Inflammatory macrophage treated with lipopolysaccharide for 4 hours (primary cell): ENCODE results near the gene CSTB.

ENCODE experiments used
- DNase-seq: peaks from one replicate; pipeline ENCODE4 v3.0.0-alpha.2; 2020

The CSTB gene

DNA sequence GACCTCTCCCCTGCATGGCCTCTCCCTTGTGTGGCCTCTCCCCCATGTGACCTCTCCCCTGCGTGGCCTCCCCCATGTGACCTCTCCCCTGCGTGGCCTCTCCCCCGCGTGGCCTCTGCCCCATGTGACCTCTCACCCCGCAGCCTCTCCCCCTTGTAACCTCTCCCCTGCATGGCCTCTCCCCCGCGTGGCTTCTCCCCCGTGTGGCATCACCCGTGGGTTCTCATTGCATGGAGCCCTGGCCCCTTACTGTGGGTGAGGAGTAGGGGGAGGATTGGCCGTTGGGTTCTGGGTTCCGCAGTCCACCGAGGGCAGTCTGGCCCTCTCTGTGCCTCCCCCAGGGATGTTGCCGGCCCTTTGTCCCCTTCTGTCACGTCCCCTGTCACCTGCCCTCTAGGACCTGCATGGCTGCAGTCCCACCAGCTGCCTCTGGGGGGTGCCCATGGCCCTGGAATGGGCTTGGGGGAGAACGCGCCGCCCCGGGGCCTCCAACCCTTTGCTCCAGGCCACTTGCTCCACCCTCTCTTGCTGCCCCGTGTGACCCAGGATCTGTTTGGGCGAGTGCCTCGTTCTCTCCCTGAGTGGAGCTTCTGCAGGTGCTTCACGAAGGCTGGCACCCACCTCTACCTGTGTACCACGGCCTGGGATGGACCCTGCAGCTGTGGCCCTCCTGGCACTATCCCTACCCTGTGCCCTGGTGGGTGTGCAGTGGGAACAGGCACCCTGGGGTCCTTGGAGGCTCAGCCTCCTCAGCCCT lies 34.6 kb upstream of the CSTB start:
- peak; percentile 85 for DNase-seq

DNA sequence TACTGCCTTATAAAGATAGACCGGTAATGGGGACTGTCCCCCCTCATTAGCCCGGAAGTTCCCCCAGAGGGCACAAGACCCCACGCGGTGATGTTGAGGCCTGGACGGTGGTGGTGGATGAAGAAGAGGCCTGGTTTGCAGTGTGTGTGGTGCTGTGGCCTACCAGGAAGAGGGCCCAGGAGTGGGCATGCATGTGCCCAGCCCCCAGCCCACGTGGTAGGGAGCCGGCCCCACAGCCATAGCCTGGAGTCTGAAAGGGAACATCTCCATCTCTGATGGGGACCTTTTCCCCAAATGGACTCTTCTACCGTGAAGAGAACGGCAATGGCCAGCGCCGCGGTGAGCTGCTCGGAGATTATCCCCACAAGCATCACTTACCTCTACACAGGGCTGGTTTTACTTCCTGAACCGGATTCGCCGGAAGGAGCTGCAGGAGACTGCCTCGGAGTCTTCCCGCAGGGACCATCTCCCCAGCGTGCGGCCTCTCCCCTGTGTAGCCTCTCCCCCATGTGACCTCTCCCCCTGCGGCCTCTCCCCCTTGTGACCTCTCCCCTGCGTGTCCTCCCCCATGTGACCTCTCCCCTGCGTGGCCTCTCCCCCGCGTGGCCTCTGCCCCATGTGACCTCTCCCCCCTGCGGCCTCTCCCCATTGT lies 33.9 kb upstream of the CSTB start:
- no peak for DNase-seq

DNA sequence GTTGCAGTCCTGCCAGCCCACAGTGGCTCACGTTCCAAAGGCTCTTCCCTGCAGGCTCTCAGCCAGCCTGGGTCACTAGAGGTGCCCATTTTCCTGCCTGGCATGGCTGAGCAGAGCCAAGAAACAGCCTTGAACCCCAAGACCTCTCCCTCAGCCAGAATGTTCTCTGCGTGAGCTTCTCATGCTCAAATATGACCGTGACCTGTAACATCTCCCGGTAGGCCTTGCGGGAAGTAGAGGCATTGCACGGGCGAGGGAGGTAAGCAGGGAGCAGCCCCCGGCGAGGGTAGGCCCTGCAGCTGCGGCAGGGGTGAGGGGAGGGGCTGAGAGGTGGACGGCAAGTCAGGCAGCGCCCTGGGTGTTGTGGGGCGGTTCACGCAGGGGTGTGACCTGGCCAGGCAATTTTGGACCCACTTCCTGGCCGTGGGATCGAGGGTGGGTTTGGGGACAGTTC lies 33.3 kb upstream of the CSTB start:
- no peak for DNase-seq

DNA sequence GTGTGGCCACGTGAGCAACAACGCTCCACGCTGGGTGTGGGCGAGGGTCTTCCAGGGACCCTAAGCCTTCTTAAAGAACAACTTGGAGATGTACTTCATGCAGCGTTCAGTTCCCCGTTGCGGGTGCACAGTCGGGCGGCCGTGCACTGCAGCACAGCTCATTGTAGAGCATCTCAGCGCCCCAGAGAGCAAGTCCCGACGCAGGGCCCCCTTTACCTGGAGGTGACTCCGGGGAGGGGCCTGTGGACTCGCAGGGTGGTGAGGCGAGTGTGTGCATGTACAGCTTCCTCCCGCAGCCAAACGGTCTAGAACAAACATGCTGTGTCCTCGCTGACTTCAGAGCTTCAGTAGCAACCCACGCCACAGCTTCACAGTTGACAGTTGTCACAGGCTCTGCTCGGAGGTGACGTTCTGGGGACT lies 32.7 kb upstream of the CSTB start:
- DNase-seq = no peak

DNA sequence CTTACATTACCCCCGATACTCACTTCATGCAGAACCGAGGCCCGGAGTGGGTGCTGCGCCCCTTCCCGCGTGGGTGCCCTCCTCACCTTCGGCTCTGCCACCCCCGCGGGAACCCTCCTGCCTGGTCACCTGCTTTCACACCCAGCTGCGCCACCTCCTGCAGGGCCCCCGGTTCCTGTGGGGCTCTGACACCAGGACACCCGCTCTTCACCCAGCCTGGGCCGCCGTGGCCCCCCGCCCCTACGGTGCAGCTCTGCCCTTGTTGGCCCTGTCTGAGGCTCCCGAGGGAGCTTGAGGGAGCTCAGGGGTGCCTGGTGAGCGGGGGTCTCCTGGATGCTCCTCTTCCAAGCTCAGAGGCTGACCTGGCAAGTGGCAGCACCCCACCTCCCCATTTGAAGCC lies 32.3 kb upstream of the CSTB start:
- no peak for DNase-seq

DNA sequence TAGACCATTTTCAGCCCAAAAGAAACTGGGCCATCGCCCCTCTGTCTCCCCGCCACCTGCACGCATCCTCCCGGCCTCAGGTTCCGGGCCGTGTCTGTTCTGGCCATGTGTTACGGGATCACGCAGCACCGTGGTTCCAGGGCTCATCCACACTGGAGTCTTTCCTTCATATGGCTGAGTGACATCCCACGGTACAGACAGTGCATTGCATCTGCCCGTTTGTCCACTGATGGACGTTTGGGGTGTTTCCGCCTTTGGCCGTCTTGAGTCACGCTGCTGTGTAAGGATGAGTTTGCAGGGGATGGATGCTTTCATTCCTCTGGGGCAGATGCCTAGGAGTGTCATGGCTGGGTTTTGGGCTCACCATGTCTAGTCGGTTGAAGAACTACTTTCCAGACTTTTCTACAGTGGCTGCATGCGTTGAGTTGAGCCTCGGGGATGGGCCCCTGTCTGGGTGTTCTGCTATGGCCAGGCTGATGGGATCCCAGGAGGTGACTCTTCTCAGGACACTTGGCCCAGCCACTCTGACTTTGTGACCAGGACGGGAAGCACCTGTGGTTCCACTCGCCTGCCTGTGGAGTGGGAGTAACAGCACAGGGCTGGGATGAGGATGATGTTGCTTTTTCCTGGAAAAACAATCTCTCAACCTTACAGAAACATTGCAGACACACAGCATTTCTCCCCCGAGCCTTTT lies 30.1 kb upstream of the CSTB start:
- no peak for DNase-seq

DNA sequence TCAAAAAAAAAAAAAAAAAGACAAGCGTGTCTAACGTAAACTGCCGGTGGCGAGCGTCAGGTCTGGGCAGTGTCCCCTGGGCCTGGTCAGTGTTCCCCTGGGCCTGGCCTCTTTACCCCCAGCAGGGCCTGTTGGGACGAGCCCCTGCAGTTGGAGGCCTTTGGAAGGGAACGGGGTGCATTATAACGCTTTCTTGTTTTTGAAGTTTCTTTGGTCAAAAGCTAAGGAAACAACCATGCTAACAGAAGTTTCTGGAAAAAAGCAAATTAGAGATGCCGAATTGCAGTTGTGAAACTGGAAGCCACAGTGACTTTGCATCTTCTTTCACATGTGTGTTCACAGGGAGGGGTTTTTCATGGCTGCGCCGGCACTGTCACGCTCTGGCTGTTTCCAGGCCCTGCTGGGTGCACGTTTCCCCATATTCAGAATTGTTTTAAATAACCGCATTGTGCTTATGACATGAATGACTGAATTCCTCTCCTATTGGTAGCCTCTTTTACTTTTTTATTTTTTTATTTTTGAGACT lies 29.2 kb upstream of the CSTB start:
- DNase-seq = peak; percentile 93

DNA sequence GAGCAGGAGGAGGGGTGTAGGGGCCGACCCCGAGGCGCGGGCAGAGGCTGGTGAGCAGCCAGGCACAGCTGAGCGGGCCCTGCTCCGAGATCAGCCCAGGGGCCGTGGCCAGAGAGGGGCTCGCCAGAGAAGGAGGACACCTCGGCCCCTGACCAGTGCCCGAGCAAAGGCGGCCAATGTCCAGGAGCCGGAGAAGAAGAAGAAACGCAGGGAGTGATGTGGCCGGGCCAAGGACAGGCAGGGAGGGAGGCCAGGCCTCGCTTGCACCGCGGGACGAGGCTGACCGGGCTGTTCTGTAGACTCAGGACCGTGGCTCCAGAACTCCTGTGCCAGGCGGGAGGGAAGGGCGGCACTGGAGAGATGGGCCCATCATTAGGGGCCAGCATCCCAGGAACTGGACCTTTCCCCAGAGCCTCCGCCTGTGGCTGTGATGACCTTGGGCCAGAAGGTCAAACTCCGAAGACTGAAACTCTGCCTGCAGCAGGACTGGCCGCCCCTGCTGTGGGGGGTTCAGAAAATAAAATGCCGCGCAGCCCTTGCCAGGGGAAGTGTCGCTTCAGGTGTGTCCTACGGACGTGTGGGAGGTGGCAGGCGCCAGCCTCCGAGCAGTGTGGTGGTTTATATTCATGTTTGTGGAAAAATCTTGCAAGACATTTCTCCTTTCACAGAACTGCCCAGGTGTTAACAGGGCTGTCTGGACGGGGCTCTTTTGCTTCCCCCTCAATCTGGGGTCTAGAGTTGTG lies 27.6 kb upstream of the CSTB start:
- no peak for DNase-seq

DNA sequence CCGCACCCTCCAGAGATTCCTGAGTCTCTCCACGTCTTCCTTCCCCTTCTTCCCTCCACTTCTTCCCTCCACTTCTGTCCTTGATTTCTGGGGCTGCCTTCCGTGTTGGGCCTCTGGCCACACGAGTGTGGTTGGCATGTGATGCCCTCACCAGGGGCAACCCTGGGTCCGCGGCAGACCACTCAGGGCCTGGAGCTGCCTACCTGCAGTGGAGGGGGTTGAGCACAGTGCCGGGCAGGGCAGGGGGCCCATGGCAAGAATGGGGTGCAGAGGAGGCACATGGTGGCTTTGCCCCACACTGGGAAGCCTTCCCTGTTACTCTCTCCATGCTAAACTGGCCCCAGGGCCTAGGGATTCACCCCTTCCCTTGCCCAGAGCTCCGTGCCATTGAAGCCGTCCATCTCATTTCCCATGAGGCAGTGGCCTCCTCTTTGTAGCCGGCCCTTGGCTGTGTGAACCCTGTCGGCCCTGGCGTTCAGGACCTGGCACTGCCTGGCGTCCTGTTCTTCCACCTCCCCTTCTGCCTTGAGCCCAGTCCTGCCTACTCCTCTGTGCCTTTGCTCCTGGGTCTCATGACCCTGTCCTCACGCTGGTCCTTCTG lies 26.7 kb upstream of the CSTB start:
- no peak for DNase-seq

DNA sequence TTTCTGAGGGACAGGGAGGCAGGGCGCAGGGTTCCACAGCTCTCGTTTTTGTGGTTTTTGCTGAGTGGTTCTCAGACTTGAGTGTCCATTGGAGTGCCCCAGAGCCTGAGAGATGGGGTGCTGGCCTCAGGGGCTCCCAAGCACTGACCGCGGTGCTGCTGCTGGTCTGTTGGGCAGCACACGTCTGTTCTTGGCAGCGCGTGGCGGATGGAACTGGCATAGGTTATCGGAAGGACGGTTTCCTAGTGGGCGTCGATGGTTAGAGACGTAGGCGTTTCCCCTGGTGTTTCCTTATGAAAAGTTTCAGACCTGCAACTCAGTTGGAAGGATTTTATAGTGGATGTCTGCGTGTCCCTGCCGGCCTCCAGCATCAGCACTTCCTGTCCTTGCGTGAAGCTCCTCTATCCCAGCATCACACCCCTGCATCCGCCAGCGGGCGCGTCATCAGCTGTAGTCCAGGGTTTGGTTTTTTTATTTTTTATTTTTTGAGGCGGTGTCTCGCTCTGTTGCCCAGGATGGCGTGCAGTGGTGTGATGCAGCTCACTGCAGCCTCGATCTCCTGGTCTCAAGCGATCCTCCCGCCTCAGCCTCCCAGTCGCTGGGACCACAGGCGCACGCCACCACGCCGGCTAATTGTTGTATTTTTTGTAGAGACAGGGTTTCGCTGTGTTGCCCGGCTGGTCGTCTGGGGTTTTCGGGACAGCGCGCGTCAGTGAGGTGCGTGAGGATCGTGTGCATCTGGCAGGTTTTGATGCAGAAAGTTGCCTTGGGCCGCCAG lies 25.1 kb upstream of the CSTB start:
- no peak for DNase-seq

DNA sequence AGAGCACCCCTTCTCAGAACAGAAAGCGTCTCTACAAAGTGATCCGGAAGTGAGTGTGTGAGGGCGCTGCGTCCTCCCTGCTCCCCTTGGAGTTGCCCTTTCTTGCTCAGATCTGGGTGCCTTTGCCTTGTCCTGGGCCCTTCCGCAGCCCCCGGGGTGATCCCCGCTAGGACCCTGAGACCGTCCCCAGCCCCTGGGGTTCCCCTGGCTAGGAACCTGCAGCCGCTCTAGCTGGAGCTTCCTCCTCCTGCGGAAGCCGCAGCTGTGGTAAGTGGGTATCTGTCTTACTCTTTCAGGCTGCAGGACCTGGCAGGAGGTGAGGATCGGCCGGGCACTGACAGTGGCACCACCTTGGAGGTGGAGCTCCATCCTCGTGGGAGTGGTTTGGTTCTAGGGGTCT lies 24.5 kb upstream of the CSTB start:
- no peak for DNase-seq

DNA sequence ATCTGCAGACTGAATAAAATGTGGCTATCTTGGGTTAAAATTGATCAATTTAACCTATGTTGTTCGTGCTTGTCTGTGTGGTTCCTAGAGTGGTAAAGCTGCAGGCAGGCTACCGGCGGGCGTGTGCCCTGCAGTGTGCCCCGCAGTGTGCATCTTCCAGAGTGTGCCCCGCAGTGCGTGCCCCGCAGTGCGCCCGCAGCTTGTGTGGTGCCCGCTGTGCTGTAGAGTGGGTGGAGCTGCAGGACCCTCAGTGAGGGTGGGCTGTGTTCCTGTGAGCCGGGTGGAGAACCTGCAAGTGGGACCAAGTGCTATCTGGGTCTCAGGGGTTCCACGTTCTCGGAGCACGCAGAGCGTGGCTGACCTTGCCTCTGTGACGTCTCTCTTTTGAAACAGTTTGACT lies 24.0 kb upstream of the CSTB start:
- no peak for DNase-seq

DNA sequence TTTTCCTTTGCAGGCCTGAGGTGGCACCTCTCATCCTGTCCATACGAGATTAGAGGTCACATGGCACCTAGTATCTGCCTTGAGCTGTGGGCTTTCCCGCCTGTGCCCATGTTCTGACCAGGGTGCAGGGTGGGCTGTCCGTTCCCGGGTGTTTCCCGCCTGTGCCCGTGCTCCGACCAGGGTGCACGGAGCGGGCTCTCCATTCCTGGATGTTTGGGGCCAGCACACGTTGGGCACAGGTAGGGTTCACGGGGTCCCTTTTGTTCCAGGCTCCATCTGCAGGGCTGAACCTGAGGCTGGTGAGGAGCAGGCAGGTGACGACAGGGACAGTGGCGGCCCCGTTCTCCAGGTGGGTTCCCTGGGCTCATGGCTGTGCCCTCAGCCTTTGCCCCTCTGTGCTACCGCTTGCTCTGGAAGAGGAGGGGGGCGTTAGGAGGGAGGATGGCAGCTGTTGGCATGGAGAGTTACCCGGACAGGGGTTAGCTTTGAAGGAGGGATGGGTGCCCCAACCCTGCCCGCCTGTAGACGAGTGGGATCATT lies 23.3 kb upstream of the CSTB start:
- no peak for DNase-seq

DNA sequence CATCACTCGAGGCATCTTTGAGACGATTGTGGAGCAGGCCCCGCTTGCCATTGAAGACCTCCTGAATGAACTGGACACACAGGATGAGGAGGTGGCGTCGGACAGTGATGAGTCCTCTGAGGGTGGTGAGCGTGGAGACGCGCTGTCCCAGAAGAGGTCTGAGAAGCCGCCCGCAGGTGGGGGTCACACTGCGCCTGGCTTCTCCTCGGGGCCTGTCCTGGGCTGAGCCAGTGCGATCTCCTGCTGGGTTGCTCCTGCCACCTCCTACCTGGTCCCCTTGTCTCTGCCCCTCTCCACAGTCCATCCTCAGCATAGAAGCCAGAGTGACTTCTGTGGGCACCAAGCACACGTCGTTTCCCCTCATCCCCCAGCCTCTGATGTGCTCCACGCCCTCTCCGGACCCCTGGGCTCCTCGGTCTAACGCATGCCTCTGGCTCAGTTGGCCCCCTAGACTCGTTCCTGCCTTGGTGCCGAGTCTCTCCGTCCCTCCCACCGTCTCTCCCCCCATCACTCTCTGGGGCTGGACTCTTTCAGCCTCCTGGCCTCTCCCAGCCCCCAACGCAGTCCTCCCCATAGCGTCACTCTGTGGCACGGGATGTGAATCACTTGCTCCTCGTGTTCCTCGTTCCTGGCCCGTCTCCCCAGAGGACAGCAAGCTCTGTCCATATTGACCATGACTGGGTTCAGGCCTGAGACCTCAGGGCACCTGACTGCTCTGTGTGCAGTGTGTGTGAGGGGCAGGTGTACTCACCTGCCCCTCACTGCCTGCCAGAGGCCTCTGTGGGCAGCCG lies 22.0 kb upstream of the CSTB start:
- no peak for DNase-seq

DNA sequence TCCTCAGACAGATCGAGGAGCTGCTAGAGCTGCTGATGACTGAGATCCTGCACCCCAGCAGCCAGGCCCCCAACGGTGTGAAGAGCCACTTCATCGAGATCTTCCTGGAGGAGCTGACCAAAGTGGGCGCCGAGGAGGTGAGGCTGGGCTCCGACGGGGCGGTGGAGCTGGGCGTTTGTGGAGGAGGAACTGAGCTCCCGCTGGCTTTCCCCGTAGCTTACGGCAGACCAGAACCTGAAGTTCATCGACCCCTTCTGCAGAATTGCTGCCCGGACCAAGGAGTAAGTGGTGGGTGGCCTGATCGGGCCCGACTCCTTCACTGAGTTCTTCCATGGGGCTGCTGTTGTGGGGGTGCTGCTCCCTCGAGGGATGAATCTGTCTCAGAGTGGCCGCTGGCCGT lies 21.3 kb upstream of the CSTB start:
- DNase-seq = no peak

DNA sequence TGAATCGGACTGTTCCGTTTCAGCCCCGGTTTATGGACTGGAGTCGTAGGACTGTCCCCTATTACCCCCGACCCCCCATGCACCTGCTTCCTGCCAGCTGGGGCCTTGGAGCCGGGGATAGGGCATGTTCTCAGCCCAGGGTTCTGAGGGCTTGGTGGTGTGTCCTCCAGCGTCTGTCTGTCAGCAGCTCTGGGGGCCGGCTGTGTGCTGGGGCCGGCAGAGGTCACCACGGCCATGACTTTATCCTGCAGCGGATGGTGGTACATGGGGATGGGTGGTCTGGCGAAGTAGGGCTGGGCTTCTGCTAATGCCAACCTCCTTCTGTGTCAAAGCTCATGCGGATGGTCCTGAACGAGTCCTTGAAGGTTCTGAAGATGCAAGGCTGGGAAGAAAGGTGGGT lies 18.7 kb upstream of the CSTB start:
- no peak for DNase-seq

DNA sequence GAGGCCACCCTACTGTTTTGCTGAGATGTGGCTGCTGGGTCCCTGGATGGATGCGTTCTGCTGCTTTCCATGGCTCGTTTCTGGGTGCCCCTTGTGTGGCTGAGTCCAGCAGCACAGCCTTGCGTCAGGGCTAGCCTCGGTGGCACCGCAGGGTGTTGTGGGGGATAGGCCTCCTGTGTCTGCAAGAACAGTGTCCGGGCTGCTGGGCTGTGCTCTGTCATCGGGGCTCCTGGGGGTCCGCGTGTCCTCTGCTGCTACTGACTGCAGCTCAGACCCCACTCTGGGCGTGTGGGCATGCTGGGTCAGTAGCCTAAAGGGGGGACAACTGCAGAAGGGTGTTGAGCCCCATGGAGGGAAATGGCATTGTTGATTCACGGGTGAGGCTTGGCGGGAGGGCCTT lies 18.2 kb upstream of the CSTB start:
- DNase-seq = no peak

DNA sequence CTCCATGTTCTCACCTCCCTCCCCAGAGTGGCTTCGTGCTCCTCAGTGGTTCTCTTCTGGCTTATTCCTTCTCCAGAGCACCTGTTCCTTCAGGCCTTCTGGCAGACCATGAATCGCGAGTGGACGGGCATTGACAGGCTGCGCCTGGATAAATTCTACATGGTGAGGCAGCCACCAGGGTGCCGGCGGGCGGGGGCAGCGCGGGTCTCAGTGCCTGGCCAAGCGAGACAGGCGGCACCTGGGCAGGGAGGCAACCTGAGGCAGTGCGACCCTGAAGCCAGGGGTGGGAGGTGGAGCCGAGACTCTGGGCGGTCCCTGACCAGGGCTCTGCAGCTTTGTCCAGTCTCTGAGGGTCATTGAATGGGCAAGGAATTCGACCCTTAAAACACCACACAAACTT lies 17.1 kb upstream of the CSTB start:
- DNase-seq = no peak

DNA sequence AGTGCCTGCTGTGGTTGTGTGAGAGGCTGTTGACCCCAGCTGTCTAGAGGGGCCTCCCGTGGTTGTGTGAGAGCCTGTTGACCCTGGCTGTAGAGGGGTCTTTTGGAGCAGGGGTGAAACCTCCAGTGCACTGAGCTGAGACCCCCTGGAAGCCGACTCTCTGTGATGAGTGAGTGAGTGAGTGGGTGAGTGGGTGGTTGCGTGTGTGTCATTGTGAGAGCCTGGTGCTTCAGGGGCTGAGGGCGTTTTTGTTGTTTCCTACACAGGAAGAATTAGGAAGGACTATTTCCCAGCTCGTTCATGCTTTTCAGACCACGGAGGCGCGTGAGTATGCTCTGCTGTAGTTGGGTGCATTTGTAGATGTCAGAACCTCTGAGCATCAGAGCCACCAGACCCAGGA lies 16.3 kb upstream of the CSTB start:
- no peak for DNase-seq

DNA sequence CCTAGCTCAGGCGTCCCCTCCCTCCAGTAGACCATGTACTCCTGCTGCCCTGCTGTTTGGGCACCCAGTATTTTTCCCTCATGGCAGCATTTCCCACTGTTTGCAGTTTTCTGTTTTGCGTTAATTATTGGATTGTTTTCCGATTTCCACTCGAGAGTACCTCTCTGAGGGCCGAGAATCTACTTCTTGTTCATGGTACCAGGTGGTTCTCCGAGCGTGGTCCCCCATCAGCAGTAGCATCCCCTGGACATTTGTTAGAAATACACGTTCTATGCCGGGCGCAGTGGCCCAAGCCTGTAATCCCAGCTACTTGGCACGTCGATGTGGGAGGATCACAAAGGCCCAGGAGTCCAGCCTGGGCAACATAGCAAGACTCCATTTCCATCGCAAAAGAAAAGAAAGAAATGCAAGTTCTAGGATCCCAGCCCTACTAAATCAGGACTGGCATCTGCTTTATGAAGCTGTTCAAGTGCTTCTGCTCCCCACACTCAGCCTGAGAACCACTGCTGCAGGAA lies 14.0 kb upstream of the CSTB start:
- DNase-seq = no peak
